OCI-LY7 (cell line): ENCODE measurements around the gene MMAA.

Source experiments
- EZH2phosphoT487 ChIP-seq: fragments of 200-600 bp; sonication (generic); IDR thresholded peaks from 2 replicates; pipeline ENCODE4 v1.6.1; 2018; ENCODE audit warnings: low read depth, borderline replicate concordance, mild to moderate bottlenecking, mixed run types, antibody characterized with exemption, low read length, moderate library complexity, mixed read lengths
- TF ChIP-seq, protein P1 (sequence below): fragments of 200-600 bp; sonication (generic); conservative IDR thresholded peaks from 2 replicates; pipeline ENCODE4 v1.5.1; 2014; ENCODE audit warnings: mild to moderate bottlenecking, antibody characterized with exemption, low read length, moderate library complexity, mixed read lengths

DNA sequence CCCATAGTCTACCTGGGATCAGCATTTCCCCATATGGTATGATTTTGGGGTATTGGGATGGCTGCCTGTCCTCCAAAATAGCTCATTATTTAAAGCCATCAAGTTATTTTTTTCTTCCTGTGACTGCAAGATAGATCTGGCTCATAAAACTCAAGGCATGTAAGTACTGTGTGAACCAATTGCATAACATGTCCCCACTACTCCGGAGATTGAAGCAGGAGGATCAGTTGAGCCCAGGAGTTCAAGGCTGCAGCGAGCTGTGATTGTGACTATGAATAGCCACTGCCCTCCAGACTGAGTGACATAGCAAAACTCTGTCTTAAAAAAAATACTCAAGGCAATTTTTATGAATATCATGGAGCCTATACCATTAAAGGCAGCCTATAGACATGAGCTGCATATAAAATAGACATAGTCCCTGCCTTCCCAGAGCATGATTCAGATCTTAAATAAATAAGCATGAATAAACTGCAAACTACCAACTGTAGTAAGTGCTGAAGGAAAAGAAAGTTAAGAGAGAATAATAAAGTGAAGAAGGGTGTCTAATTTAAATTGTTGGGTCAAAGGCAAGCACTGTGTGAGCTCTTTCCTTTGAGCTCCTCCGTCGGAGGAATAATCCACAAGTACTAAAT lies 16.9 kb upstream of the MMAA start:
- TF ChIP-seq, protein P1, sequence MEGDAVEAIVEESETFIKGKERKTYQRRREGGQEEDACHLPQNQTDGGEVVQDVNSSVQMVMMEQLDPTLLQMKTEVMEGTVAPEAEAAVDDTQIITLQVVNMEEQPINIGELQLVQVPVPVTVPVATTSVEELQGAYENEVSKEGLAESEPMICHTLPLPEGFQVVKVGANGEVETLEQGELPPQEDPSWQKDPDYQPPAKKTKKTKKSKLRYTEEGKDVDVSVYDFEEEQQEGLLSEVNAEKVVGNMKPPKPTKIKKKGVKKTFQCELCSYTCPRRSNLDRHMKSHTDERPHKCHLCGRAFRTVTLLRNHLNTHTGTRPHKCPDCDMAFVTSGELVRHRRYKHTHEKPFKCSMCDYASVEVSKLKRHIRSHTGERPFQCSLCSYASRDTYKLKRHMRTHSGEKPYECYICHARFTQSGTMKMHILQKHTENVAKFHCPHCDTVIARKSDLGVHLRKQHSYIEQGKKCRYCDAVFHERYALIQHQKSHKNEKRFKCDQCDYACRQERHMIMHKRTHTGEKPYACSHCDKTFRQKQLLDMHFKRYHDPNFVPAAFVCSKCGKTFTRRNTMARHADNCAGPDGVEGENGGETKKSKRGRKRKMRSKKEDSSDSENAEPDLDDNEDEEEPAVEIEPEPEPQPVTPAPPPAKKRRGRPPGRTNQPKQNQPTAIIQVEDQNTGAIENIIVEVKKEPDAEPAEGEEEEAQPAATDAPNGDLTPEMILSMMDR: no peak
- no peak for TF ChIP-seq EZH2phosphoT487
